Panc1 (cell line): ENCODE measurements around the gene FRMPD4. TPM values are rescaled to one million over a fixed set of nuclear protein-coding genes. Genes with fewer than 3 reads are reported as not detected.

Experiments
- ATAC-seq: fragments of 200-7000 bp; cut with Tn5 transposase; 2 replicates; pipeline ENCODE4 v1.9.1; 2020; ENCODE audit warnings: mild to moderate bottlenecking, moderate library complexity
- BruUV-seq: library from RNA; stranded (reverse); fragments of 400-500 nt; replicated peaks from 2 replicates; lab custom pipeline; 2021; lab: Mats Ljungman, UMichigan
- CTCF ChIA-PET: fragments of 300-600 bp; sonication (Branson Sonifier 250); formaldehyde crosslinking; loops from one replicate; lab custom pipeline; 2022; ENCODE audit warnings: antibody characterized with exemption; lab: Charles Lee
- POLR2A ChIA-PET: fragments of 300-600 bp; sonication (Branson Sonifier 250); formaldehyde crosslinking; loops from one replicate; lab custom pipeline; 2022; ENCODE audit warnings: antibody characterized with exemption; lab: Charles Lee
- DNase-seq: peaks from one replicate; pipeline ENCODE4 v3.0.0-alpha.2; 2010; ENCODE audit warnings: low read depth, low spot score
- H3K27ac ChIP-seq: 2 replicates; pipeline ENCODE4 v1.5.1; 2011; ENCODE audit warnings: mild to moderate bottlenecking, low read length, inconsistent platforms
- H3K27me3 ChIP-seq: fragments of 200-500 bp; sonication (Bioruptor generic); 2 replicates; pipeline ENCODE4 v1.6.0; 2014; ENCODE audit warnings: low read length, inconsistent platforms; ENCODE audit not compliant: control insufficient read depth, insufficient read depth
- H3K36me3 ChIP-seq: fragments of 200-500 bp; sonication (Bioruptor generic); 2 replicates; pipeline ENCODE4 v1.5.1; 2014; ENCODE audit warnings: inconsistent platforms, mild to moderate bottlenecking, low read length, moderate library complexity; ENCODE audit not compliant: control insufficient read depth, insufficient read depth
- H3K4me1 ChIP-seq: 2 replicates; pipeline ENCODE4 v1.5.1; 2011; ENCODE audit warnings: inconsistent platforms, mild to moderate bottlenecking, low read length, moderate library complexity; ENCODE audit not compliant: control insufficient read depth, insufficient read depth
- H3K4me3 ChIP-seq, 2 experiments: 2 replicates each; pipeline ENCODE4 v1.5.1; 2011 to 2012; ENCODE audit warnings: low read depth in 2 of 2, low read length in 2 of 2, mild to moderate bottlenecking in 2 of 2, inconsistent platforms in 1 of 2, moderate library complexity in 1 of 2
- H3K9me3 ChIP-seq: fragments of 200-500 bp; sonication (Bioruptor generic); 2 replicates; pipeline ENCODE4 v1.5.1; 2014; ENCODE audit warnings: low read depth, mild to moderate bottlenecking, inconsistent platforms, low read length, moderate library complexity; ENCODE audit not compliant: control insufficient read depth, insufficient read depth
- CTCF ChIP-seq: fragments of 450-650 bp; IDR thresholded peaks from 2 replicates; pipeline ENCODE4 v1.5.1; 2017; ENCODE audit warnings: mild to moderate bottlenecking
- POLR2AphosphoS5 ChIP-seq: IDR thresholded peaks from 2 replicates; pipeline ENCODE4 v1.6.1; 2012; ENCODE audit warnings: mild to moderate bottlenecking, low read depth, low read length, moderate library complexity
- REST ChIP-seq, 2 experiments: IDR thresholded peaks; 2 replicates each; pipeline ENCODE4 v1.6.1; 2011 to 2012; ENCODE audit warnings: low read depth in 2 of 2, control low read depth in 1 of 2, low read length in 1 of 2, mild to moderate bottlenecking in 1 of 2, moderate library complexity in 1 of 2; ENCODE audit not compliant: insufficient read depth in 1 of 2
- SIN3A ChIP-seq: IDR thresholded peaks from 2 replicates; pipeline ENCODE4 v1.6.1; 2012; ENCODE audit warnings: low read depth, mild to moderate bottlenecking, low read length, moderate library complexity, borderline replicate concordance; ENCODE audit not compliant: insufficient read depth
- TCF7L2 ChIP-seq: IDR thresholded peaks from 2 replicates; pipeline ENCODE4 v1.6.1; 2011; ENCODE audit warnings: mild to moderate bottlenecking, low read depth, low read length, inconsistent platforms
- in situ Hi-C: cut with HindIII; loops from 2 replicates; pipeline ENCODE4 v1.10.0; 2016; ENCODE audit warnings: low sequenced_read_pairs, low pct_unique_long_range_greater_than_20kb
- intact Hi-C: fragments of 100-400 bp; cut with micrococcal nuclease; formaldehyde crosslinking; loops from one replicate; pipeline ENCODE4 v1.10.0; 2022; ENCODE audit not compliant: unreplicated experiment
- total RNA-seq: library from RNA; stranded (reverse); gene quantifications from one replicate; pipeline ENCODE4 v1.2.1, GENCODE V29; 2021; ENCODE audit not compliant: unreplicated experiment

Gene FRMPD4
- total RNA-seq, 1 experiment from 2014 or later = not detected

- CTCF ChIA-PET = no interaction called here
- Histone ChIP-seq H3K9me3 (no peaks in the 10 kb centered on the region), H3K36me3 (no peaks in the 10 kb centered on the region), H3K27me3 (no peaks in the 10 kb centered on the region), H3K27ac (no peak overlapping the region), H3K4me1 (no peaks in the 10 kb centered on the region), H3K4me3 (no peak overlapping the region)
- in situ Hi-C loops = no loop called here
- TF ChIP-seq TCF7L2 (no peak), SIN3A (no peak), CTCF (no peak), POLR2AphosphoS5 (no peak), REST (IDR thresholded peaks at IDR 0.05; ENCODE audit: insufficient read depth in 1 of 2, low read depth in 2 of 2, low read length in 1 of 2) (no peak)
- DNase-seq (no peak), ATAC-seq (no peak)
- POLR2A ChIA-PET = no interaction called here
- intact Hi-C loops = no loop called here
- BruUV-seq = no TSS peak
Measured at GRCh38 chrX:12229986-12230385, 91.7 kb downstream of the FRMPD4 start.

- in situ Hi-C loops (no loop called here), intact Hi-C loops (no loop called here)
- no peak for ATAC-seq
- TF ChIP-seq POLR2AphosphoS5 (no peak), REST (IDR thresholded peaks at IDR 0.05; ENCODE audit: insufficient read depth in 1 of 2, low read depth in 2 of 2, low read length in 1 of 2) (no peak), SIN3A (no peak), TCF7L2 (no peak), CTCF (no peak)
- DNase-seq = no peak
- H3K36me3 ChIP-seq = no peaks in the 10 kb centered on the region
- H3K4me1 ChIP-seq = no peaks in the 10 kb centered on the region
- H3K27ac ChIP-seq = no peak overlapping the region
- no TSS peak for BruUV-seq
- ChIA-PET POLR2A (no interaction called here), CTCF (no interaction called here)
- H3K9me3 ChIP-seq = no peaks in the 10 kb centered on the region
- H3K4me3 ChIP-seq = no peak overlapping the region
- H3K27me3 ChIP-seq = no peaks in the 10 kb centered on the region
Measured at GRCh38 chrX:12234534-12235329, 96.5 kb downstream of the FRMPD4 start.
